Measurements from ENCODE around the gene OPN5. TPM values are rescaled to one million over a fixed set of nuclear protein-coding genes. Genes with fewer than 3 reads are reported as not detected.

Gene OPN5
- polyA plus RNA-seq, 4 donors, result 0.45 to 1.1 (median 0.69) TPM

GRCh38 chr6:47852727-47853126, 70.9 kb downstream of the OPN5 start:
- DNase-seq (ENCODE audit: low read depth in 4 of 4, low spot score in 2 of 4), result no peak

- DNase-seq (ENCODE audit: low read depth in 4 of 4, low spot score in 2 of 4), result no peak
Observed at GRCh38 chr6:47853766-47854165, 71.9 kb downstream of the OPN5 start.

- no peak for DNase-seq (ENCODE audit: low read depth in 4 of 4, low spot score in 2 of 4)
Observed at GRCh38 chr6:47854971-47855370, 73.1 kb downstream of the OPN5 start.

DNA sequence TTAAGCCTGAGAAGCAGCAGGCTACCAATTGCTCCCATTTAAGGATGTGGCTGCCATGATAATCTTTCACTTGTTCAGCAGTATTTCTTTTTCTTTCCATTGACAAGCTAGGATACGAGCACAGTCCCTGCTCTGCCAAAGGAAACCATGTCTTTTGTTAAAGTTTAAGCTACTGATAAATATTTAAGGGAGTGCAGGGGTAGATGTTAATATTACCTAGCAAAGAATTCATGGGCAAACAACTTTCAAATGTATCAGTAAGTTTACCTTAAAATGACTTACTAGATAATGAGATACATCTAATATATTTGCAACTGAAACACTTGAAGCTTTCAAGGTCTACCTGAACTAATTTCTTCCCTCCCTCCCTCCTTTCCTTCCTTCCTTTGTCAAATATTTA, 77.3 kb downstream of the OPN5 start:
- no peak for DNase-seq (ENCODE audit: low read depth in 4 of 4, low spot score in 2 of 4)

GRCh38 chr6:47862731-47863130, 80.9 kb downstream of the OPN5 start:
- no peak for DNase-seq (ENCODE audit: low read depth in 4 of 4, low spot score in 2 of 4)

GRCh38 chr6:47865206-47865605, 83.4 kb downstream of the OPN5 start:
- no peak for DNase-seq (ENCODE audit: low read depth in 4 of 4, low spot score in 2 of 4)

- no peak for DNase-seq (ENCODE audit: low read depth in 4 of 4, low spot score in 2 of 4)
Observed at GRCh38 chr6:47875593-47875992, 93.8 kb downstream of the OPN5 start.

Other genes with a start within 250 kb of the OPN5 start
- under 1 TPM in 2 of 4 donors, not detected in 2; 0.21 to 0.30 TPM for gene ADGRF4, start 83.5 kb upstream of the OPN5 start, polyA plus RNA-seq (ENCODE audit: insufficient read length in 4 of 4)